ENCODE measurements around the gene FYB1. TPM values are rescaled to one million over a fixed set of nuclear protein-coding genes. Genes with fewer than 3 reads are reported as not detected.

The FYB1 gene
- total RNA-seq, 1 experiment from 2014 or later: 10.5 TPM

DNA sequence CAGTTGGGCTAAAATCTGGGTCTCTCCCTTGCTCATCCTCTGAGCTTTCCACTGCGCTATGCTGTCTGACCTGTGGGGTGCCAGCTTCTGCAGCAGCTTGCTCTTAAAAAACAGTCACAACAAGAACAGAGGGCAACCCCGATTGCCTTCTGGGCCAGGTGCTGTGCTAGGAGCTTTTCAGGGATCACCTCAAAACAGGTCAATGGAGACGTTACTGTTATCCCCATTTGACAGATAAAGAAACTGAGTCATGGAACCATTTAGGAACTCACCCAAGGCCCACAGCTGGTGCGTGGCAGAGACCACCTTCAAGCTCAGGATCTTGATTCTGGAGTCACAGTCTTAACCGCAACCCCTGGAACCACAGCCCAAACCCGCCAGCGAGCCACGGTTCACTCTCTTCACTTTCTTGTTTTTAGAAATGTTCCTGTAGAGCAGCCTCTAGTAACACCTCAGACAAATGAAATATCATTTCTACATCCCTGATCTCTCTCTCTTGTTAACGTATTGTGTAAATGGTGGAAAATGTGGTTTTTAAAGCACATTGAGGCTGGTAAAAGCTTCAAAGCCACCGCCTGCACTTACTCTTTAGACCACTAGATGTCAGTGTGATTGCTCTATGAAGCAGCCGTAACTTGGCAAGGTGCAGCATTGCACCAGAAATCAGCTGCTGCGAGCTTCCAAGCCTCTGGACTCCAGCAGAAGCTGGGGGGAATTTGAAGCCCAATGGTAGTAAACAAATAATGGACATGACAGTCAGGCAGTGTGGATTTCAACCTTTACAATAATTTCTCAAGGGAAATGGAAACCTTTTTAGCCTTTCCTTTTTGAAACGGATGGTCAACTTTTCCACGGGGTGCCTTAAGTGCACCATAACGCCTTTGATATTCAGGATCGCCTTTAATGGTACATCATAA is 1.7 kb downstream of the FYB1 start:
- no peak overlapping the region for H3K4me3 ChIP-seq
- ChIA-PET POLR2A (ENCODE audit: unreplicated experiment) (interaction anchor here (0.5 to 0.7 kb wide), 3 partner anchors 18 to 641 kb away, joined by 3 to 4 read pairs (median 3); no protein-coding TSS in a partner anchor), CTCF (interaction anchor here (0.5 to 3.8 kb wide), 16 partner anchors 14 to 776 kb away, joined by 3 to 24 read pairs (median 5); partner anchors contain the start of gene DAB2)
- BruUV-seq (replicated peaks): no TSS peak
- no peaks in the 10 kb centered on the region for H3K36me3 ChIP-seq (ENCODE audit: low read depth)
- DNase-seq: peak; percentile 80
- no peaks in the 10 kb centered on the region for H3K9me2 ChIP-seq (ENCODE audit: insufficient read depth)
- peaks cover 5% of the 10 kb centered on the region; the same call in 1 of the 2 replicates for H3K9me3 ChIP-seq (ENCODE audit: insufficient read depth, low read depth)
- intact Hi-C loops (cut with micrococcal nuclease; ENCODE audit: unreplicated experiment): loop anchor here (1.0 to 5.0 kb wide), 5 partner anchors 66 to 223 kb away; partner anchors contain the start of gene DAB2
- no peaks in the 10 kb centered on the region for H4K20me1 ChIP-seq (ENCODE audit: insufficient read depth)
- TF ChIP-seq, protein P1, sequence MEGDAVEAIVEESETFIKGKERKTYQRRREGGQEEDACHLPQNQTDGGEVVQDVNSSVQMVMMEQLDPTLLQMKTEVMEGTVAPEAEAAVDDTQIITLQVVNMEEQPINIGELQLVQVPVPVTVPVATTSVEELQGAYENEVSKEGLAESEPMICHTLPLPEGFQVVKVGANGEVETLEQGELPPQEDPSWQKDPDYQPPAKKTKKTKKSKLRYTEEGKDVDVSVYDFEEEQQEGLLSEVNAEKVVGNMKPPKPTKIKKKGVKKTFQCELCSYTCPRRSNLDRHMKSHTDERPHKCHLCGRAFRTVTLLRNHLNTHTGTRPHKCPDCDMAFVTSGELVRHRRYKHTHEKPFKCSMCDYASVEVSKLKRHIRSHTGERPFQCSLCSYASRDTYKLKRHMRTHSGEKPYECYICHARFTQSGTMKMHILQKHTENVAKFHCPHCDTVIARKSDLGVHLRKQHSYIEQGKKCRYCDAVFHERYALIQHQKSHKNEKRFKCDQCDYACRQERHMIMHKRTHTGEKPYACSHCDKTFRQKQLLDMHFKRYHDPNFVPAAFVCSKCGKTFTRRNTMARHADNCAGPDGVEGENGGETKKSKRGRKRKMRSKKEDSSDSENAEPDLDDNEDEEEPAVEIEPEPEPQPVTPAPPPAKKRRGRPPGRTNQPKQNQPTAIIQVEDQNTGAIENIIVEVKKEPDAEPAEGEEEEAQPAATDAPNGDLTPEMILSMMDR (conservative IDR thresholded peaks at IDR 0.05): peak; percentile 99
- no peak for TF ChIP-seq EZH2 (IDR thresholded peaks at IDR 0.05; ENCODE audit: low read depth)
- H3F3A ChIP-seq (ENCODE audit: insufficient read depth, low read depth): peaks cover 22% of the 10 kb centered on the region; the same call in 1 of the 2 replicates
- peak overlapping the region; percentile 43 for H3K4me2 ChIP-seq
- H3K79me2 ChIP-seq (ENCODE audit: low read depth): no peaks in the 10 kb centered on the region
- peaks cover 52% of the 10 kb centered on the region for H3K4me1 ChIP-seq (replicated peaks; ENCODE audit: insufficient read depth)
- H3K27me3 ChIP-seq (ENCODE audit: insufficient read depth, low read depth): no peaks in the 10 kb centered on the region
- peak overlapping the region; percentile 69 for H3K27ac ChIP-seq
- no peak overlapping the region for H2AFZ ChIP-seq

DNA sequence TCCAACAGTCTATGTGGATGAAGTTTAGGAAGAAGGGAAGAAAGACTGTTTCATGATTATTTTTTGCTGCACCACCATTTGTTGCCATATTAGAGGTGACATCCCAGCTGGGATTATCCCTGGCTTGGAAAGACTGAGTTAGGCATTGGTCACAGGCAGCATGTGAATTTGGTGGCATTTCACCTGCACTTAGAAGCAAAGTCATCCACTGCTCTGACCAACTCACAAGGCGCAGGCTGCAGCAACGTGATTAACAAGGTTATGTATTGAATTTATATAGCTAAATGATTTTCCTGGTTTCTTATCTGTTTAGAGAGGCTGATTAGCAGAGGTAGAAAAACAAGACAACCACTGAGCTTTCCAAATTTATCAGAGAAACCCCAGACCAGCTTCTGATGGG is 2.7 kb downstream of the FYB1 start:
- peaks cover 46% of the 10 kb centered on the region for H3K4me1 ChIP-seq (replicated peaks; ENCODE audit: insufficient read depth)
- DNase-seq: peak in 1 of 2 experiments; percentile 69
- peaks cover 22% of the 10 kb centered on the region; the same call in 1 of the 2 replicates for H3F3A ChIP-seq (ENCODE audit: insufficient read depth, low read depth)
- H2AFZ ChIP-seq: no peak overlapping the region; the same call in 1 of the 2 replicates
- intact Hi-C loops (cut with micrococcal nuclease; ENCODE audit: unreplicated experiment): loop anchor here (1.0 to 5.0 kb wide), 3 partner anchors 67 to 206 kb away; partner anchors contain the start of gene DAB2
- ChIA-PET POLR2A (ENCODE audit: unreplicated experiment) (interaction anchor here (0.5 to 0.6 kb wide), 2 partner anchors 17 to 85 kb away, joined by 3 to 4 read pairs; no protein-coding TSS in a partner anchor), CTCF (interaction anchor here (0.5 to 3.8 kb wide), 7 partner anchors 17 to 775 kb away, joined by 3 to 24 read pairs (median 4); no protein-coding TSS in a partner anchor)
- no peaks in the 10 kb centered on the region for H3K79me2 ChIP-seq (ENCODE audit: low read depth)
- H3K27me3 ChIP-seq (ENCODE audit: insufficient read depth, low read depth): no peaks in the 10 kb centered on the region
- BruUV-seq (replicated peaks): no TSS peak
- H3K36me3 ChIP-seq (ENCODE audit: low read depth): no peaks in the 10 kb centered on the region
- H3K4me3 ChIP-seq: no peak overlapping the region
- H3K9me3 ChIP-seq (ENCODE audit: insufficient read depth, low read depth): peaks cover 5% of the 10 kb centered on the region; the same call in 1 of the 2 replicates
- H4K20me1 ChIP-seq (ENCODE audit: insufficient read depth): no peaks in the 10 kb centered on the region
- peak overlapping the region; percentile 69 for H3K27ac ChIP-seq
- H3K4me2 ChIP-seq: peak overlapping the region; percentile 43
- TF ChIP-seq, protein P1 (conservative IDR thresholded peaks at IDR 0.05): no peak
- no peak for TF ChIP-seq EZH2 (IDR thresholded peaks at IDR 0.05; ENCODE audit: low read depth)
- no peaks in the 10 kb centered on the region for H3K9me2 ChIP-seq (ENCODE audit: insufficient read depth)

DNA sequence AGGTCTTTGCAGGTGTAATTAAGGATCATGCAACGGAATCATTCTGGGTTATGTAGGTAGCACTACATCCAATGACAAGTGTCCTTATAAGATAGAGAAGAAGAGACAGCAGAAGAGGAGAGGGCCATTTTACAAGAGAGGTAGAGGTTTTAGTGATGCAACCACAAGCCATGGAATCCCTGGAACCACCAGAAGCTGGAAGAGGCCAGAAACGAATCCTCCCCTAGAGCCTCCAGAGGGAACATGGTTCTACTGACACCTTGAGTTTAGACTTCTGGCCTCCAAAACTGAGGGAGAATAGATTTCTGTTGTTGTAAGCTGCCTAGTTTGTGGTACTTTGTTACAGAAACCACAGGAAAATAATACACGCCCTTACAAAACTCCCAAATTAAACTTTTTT is 3.5 kb downstream of the FYB1 start:
- no peaks in the 10 kb centered on the region for H3K9me2 ChIP-seq (ENCODE audit: insufficient read depth)
- H3K4me2 ChIP-seq: no peak overlapping the region
- ChIA-PET POLR2A (ENCODE audit: unreplicated experiment) (interaction anchor here (0.6 kb wide), 1 partner anchor 334 kb away, joined by 7 read pairs; no protein-coding TSS in a partner anchor), CTCF (interaction anchor here (1.1 to 2.7 kb wide), 3 partner anchors 16 to 67 kb away, joined by 3 to 22 read pairs (median 4); no protein-coding TSS in a partner anchor)
- H3K4me3 ChIP-seq: no peak overlapping the region
- H3K4me1 ChIP-seq (replicated peaks; ENCODE audit: insufficient read depth): peaks cover 46% of the 10 kb centered on the region
- no peaks in the 10 kb centered on the region for H3K79me2 ChIP-seq (ENCODE audit: low read depth)
- TF ChIP-seq EZH2 (IDR thresholded peaks at IDR 0.05; ENCODE audit: low read depth): no peak
- TF ChIP-seq, protein P1 (conservative IDR thresholded peaks at IDR 0.05): no peak
- no peaks in the 10 kb centered on the region for H3K27me3 ChIP-seq (ENCODE audit: insufficient read depth, low read depth)
- no peak overlapping the region for H2AFZ ChIP-seq
- H3F3A ChIP-seq (ENCODE audit: insufficient read depth, low read depth): peaks cover 22% of the 10 kb centered on the region; the same call in 1 of the 2 replicates
- H3K36me3 ChIP-seq (ENCODE audit: low read depth): no peaks in the 10 kb centered on the region
- peaks cover 5% of the 10 kb centered on the region; the same call in 1 of the 2 replicates for H3K9me3 ChIP-seq (ENCODE audit: insufficient read depth, low read depth)
- H4K20me1 ChIP-seq (ENCODE audit: insufficient read depth): no peaks in the 10 kb centered on the region
- DNase-seq: no peak
- intact Hi-C loops (cut with micrococcal nuclease; ENCODE audit: unreplicated experiment): loop anchor here (5.0 kb wide), 1 partner anchor 206 kb away; the partner anchor contains the start of gene DAB2
- no peak overlapping the region for H3K27ac ChIP-seq
- BruUV-seq (replicated peaks): no TSS peak
